GM18861 (cell line): ENCODE measurements around the gene ZBTB7C.

Experiments
- ATAC-seq: cut with Tn5 transposase; IDR thresholded peaks from one replicate; pipeline ENCODE4 v1.9.1; 2021; ENCODE audit not compliant: unreplicated experiment

The ZBTB7C gene

GRCh38 chr18:48197819-48198218, 211.4 kb downstream of the ZBTB7C start:
- ATAC-seq: no peak

GRCh38 chr18:48195787-48196186, 213.4 kb downstream of the ZBTB7C start:
- ATAC-seq: no peak

GRCh38 chr18:48194591-48195181, 214.5 kb downstream of the ZBTB7C start:
- no peak for ATAC-seq

- ATAC-seq: no peak
Observed at GRCh38 chr18:48193521-48194492, 215.4 kb downstream of the ZBTB7C start.

- no peak for ATAC-seq
Observed at GRCh38 chr18:48192542-48192941, 216.6 kb downstream of the ZBTB7C start.

GRCh38 chr18:48191494-48191893, 217.7 kb downstream of the ZBTB7C start:
- no peak for ATAC-seq

GRCh38 chr18:48190994-48191393, 218.2 kb downstream of the ZBTB7C start:
- ATAC-seq: no peak

- no peak for ATAC-seq
Observed at GRCh38 chr18:48188609-48189008, 220.6 kb downstream of the ZBTB7C start.

- ATAC-seq: no peak
Observed at GRCh38 chr18:48186861-48187260, 222.3 kb downstream of the ZBTB7C start.

- ATAC-seq: no peak
Observed at GRCh38 chr18:48186131-48186766, 222.9 kb downstream of the ZBTB7C start.

GRCh38 chr18:48184118-48184517, 225.1 kb downstream of the ZBTB7C start:
- ATAC-seq: no peak

GRCh38 chr18:48183613-48184012, 225.6 kb downstream of the ZBTB7C start:
- ATAC-seq: no peak

- no peak for ATAC-seq
Observed at GRCh38 chr18:48182779-48183178, 226.4 kb downstream of the ZBTB7C start.

- no peak for ATAC-seq
Observed at GRCh38 chr18:48181857-48182256, 227.3 kb downstream of the ZBTB7C start.

- no peak for ATAC-seq
Observed at GRCh38 chr18:48181087-48181823, 227.9 kb downstream of the ZBTB7C start.

GRCh38 chr18:48179666-48180065, 229.5 kb downstream of the ZBTB7C start:
- no peak for ATAC-seq

- ATAC-seq: no peak
Observed at GRCh38 chr18:48179001-48179400, 230.2 kb downstream of the ZBTB7C start.

GRCh38 chr18:48176909-48177308, 232.3 kb downstream of the ZBTB7C start:
- ATAC-seq: no peak

GRCh38 chr18:48173557-48173956, 235.6 kb downstream of the ZBTB7C start:
- no peak for ATAC-seq

- no peak for ATAC-seq
Observed at GRCh38 chr18:48172226-48173006, 236.8 kb downstream of the ZBTB7C start.
